Endodermal cell (in vitro differentiated cells): Measurements from ENCODE around the gene KRTAP5-4. TPM values are rescaled to one million over a fixed set of nuclear protein-coding genes. Genes with fewer than 3 reads are reported as not detected.

Experiments used
- DNase-seq: peaks from one replicate; pipeline ENCODE4 v3.0.0-alpha.2; 2017
- H3K27ac ChIP-seq: 2 replicates; pipeline ENCODE4 v1.5.1; 2013; ENCODE audit warnings: mild to moderate bottlenecking, low read depth, low read length, moderate library complexity
- H3K27me3 ChIP-seq: 2 replicates; pipeline ENCODE4 v1.6.1; 2013; ENCODE audit warnings: mild to moderate bottlenecking, low read length, moderate library complexity; ENCODE audit not compliant: insufficient read depth, control insufficient read depth, poor library complexity, severe bottlenecking
- H3K36me3 ChIP-seq: 2 replicates; pipeline ENCODE4 v1.7.0; 2013; ENCODE audit warnings: mild to moderate bottlenecking, low read length, moderate library complexity; ENCODE audit not compliant: control insufficient read depth, insufficient read depth
- H3K4me1 ChIP-seq: one replicate; pipeline ENCODE4 v1.7.0; 2013; ENCODE audit warnings: low read length; ENCODE audit not compliant: control insufficient read depth, insufficient read depth
- H3K4me3 ChIP-seq: 2 replicates; pipeline ENCODE4 v1.5.1; 2013; ENCODE audit warnings: mild to moderate bottlenecking, low read length, moderate library complexity
- H3K9ac ChIP-seq: 2 replicates; pipeline ENCODE4 v1.6.1; 2013; ENCODE audit warnings: mild to moderate bottlenecking, low read length, moderate library complexity; ENCODE audit not compliant: poor library complexity, severe bottlenecking; ENCODE audit errors: extremely low read depth
- H3K9me3 ChIP-seq: 2 replicates; pipeline ENCODE4 v1.6.1; 2013; ENCODE audit warnings: mild to moderate bottlenecking, low read length, moderate library complexity; ENCODE audit not compliant: control insufficient read depth
- H3K27ac Mint-ChIP-seq: 2 replicates; pipeline ENCODE4 v1.8.0; 2020; ENCODE audit warnings: mixed read lengths
- H3K27me3 Mint-ChIP-seq: 2 replicates; pipeline ENCODE4 v1.8.0; 2021; ENCODE audit warnings: mild to moderate bottlenecking, mixed read lengths; ENCODE audit not compliant: insufficient read depth
- H3K36me3 Mint-ChIP-seq: 2 replicates; pipeline ENCODE4 v1.8.0; 2020; ENCODE audit warnings: low read depth, mixed read lengths
- H3K4me1 Mint-ChIP-seq: 2 replicates; pipeline ENCODE4 v1.8.0; 2020; ENCODE audit warnings: mixed read lengths
- H3K4me3 Mint-ChIP-seq: 2 replicates; pipeline ENCODE4 v1.8.0; 2020; ENCODE audit warnings: mild to moderate bottlenecking, moderate library complexity, mixed read lengths
- H3K9me3 Mint-ChIP-seq: 2 replicates; pipeline ENCODE4 v1.8.0; 2020; ENCODE audit warnings: mild to moderate bottlenecking, mixed read lengths
- WGBS, 2 experiments: methylation state at CpG; one replicate each; pipeline versions ENCODE4 v1.1.5 to v1.1.7; 2013; ENCODE audit warnings: missing lambda C conversion rate in 2 of 2, mixed read lengths in 1 of 2; ENCODE audit not compliant: insufficient coverage in 1 of 2, insufficient read length in 1 of 2; 5-methylcytosine and 5-hydroxymethylcytosine counted together
- total RNA-seq, 2 donors: library from RNA; stranded (reverse); fragmentation: NEBNext Ultra II Directional in 1 of 2; extraction: Animal tissue kit (Norgen Biotek cat#: 25700) in 1 of 2; gene quantifications; 2 replicates in 1 of 2; 3 replicates in 1 of 2; pipeline ENCODE4 v1.2.1, GENCODE V29; 2021
- TF ChIP-seq, protein P1 (sequence below): fragments of 200-600 bp; sonication (generic); conservative IDR thresholded peaks from 2 replicates; pipeline ENCODE4 v1.5.0; 2021; ENCODE audit warnings: antibody characterized with exemption, mild to moderate bottlenecking

The KRTAP5-4 gene
- total RNA-seq, 2 donors from 2014 or later = not detected

DNA sequence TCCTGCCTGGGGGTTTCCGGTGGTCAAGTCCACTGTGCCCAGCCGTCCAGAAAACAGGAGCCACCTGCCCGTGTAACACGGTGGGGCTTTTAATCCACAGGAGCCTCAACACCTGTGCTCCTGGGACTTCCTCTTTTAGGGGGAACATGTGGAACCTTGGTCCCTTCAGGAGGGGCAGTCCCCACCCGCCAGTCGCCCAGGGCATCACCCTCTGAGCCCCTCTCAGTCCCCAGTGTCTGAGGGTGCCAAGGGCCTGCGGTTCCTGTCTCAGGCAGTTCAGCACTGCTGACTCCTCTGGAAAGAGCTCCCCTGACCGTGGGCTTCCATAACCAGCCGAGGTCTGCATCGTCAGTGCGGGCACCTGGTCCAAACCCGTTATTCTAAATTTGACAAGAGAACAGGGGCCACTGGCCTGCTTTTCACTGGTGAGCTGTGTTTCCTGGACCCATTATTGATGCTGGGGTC is 23.5 kb upstream of the KRTAP5-4 start:
- Histone ChIP-seq H3K9ac (no peak overlapping the region), H3K9me3 (no peaks in the 10 kb centered on the region), H3K36me3 (no peaks in the 10 kb centered on the region), H3K4me1 (no peaks in the 10 kb centered on the region), H3K27me3 (peaks cover 5% of the 10 kb centered on the region), H3K27ac (no peak overlapping the region), H3K4me3 (no peak overlapping the region)
- Mint-ChIP-seq H3K27me3 (peaks cover 23% of the 10 kb centered on the region), H3K9me3 (no peaks in the 10 kb centered on the region), H3K4me1 (no peaks in the 10 kb centered on the region), H3K36me3 (no peaks in the 10 kb centered on the region), H3K4me3 (no peak overlapping the region), H3K27ac (no peak overlapping the region)
- 90 to 92% methylated on average over 12 of the region's 12 CpGs for WGBS, 2 experiments
- DNase-seq = no peak
- TF ChIP-seq, protein P1, sequence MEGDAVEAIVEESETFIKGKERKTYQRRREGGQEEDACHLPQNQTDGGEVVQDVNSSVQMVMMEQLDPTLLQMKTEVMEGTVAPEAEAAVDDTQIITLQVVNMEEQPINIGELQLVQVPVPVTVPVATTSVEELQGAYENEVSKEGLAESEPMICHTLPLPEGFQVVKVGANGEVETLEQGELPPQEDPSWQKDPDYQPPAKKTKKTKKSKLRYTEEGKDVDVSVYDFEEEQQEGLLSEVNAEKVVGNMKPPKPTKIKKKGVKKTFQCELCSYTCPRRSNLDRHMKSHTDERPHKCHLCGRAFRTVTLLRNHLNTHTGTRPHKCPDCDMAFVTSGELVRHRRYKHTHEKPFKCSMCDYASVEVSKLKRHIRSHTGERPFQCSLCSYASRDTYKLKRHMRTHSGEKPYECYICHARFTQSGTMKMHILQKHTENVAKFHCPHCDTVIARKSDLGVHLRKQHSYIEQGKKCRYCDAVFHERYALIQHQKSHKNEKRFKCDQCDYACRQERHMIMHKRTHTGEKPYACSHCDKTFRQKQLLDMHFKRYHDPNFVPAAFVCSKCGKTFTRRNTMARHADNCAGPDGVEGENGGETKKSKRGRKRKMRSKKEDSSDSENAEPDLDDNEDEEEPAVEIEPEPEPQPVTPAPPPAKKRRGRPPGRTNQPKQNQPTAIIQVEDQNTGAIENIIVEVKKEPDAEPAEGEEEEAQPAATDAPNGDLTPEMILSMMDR = no peak

DNA sequence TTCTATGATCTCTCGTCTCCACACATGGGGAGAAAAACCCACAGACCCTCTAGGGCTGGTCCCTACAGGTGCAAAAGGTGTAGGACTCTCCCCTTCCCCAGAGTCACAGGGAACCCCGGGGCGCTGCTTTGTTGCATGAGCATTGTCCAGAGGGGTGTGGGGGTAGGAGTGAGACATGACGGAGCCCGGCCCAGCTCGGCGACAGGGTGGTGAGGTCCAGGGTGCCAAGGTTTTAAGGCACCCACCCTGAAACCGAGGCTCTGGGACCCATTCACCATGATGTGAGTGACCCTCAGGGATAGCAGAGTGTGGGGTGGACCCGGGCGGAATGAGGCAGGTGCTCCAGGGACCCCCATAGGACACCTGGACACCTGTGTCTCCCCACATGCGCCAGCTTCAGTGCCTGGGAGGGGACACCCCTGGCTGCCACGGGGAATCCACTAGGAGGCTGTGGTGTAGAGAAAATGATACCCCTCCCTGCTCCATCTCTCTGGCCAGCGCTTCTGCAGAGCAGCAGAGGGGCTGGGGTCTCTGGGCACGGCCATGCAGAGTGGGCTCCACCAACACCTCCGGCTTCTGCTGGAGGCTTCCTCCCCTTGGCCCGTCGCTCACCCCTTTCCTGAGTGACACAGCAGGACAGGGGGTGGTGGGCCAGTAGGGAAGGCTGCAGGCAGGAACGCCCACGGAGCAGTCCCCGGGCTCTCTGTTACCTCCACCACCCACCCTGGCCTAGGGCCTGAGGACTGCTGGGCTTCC is 22.8 kb upstream of the KRTAP5-4 start:
- H3K27me3 ChIP-seq = peaks cover 5% of the 10 kb centered on the region
- H3K4me1 ChIP-seq = no peaks in the 10 kb centered on the region
- H3K36me3 Mint-ChIP-seq = no peaks in the 10 kb centered on the region
- WGBS, 2 experiments = 87 to 91% methylated on average over 7 to 20 of the region's 20 CpGs
- no peak overlapping the region for H3K9ac ChIP-seq
- DNase-seq = no peak
- H3K27ac ChIP-seq = no peak overlapping the region
- H3K27me3 Mint-ChIP-seq = peaks cover 26% of the 10 kb centered on the region
- H3K4me1 Mint-ChIP-seq = no peaks in the 10 kb centered on the region
- TF ChIP-seq, protein P1 = no peak
- H3K9me3 Mint-ChIP-seq = no peaks in the 10 kb centered on the region
- no peaks in the 10 kb centered on the region for H3K36me3 ChIP-seq
- no peak overlapping the region for H3K4me3 Mint-ChIP-seq
- H3K9me3 ChIP-seq = no peaks in the 10 kb centered on the region
- no peak overlapping the region for H3K4me3 ChIP-seq
- H3K27ac Mint-ChIP-seq = no peak overlapping the region

DNA sequence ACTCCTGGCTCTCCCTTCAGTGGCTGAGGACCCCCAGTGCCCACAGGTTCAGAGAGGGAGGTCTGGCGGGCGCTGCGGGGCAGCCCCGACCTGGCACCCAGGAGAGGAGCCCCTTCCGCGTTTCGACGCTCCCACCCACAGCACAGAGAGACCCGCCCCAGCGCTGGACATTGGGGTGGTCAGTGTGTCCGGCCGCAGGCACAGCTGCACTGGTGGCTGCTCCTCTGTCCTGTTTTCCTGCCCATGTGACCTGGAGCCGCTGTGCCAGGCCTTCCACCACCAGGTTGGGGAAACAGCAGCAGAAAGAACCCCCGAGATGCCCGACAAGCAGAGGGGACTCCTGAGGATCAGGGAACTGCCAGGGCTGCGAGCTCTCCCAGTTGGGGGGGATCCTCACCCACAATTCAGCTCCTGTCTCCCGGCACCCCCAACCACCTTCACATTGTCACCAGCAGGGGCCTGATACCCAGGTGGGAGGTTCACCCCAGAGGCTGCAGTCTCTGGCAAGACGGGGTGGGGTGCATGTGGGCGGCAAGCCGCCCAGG is 21.3 kb upstream of the KRTAP5-4 start:
- peaks cover 5% of the 10 kb centered on the region for H3K27me3 ChIP-seq
- DNase-seq = no peak
- H3K27me3 Mint-ChIP-seq = peaks cover 26% of the 10 kb centered on the region
- no peak overlapping the region for H3K27ac ChIP-seq
- no peaks in the 10 kb centered on the region for H3K36me3 ChIP-seq
- H3K4me1 ChIP-seq = no peaks in the 10 kb centered on the region
- no peak overlapping the region for H3K9ac ChIP-seq
- H3K36me3 Mint-ChIP-seq = no peaks in the 10 kb centered on the region
- H3K27ac Mint-ChIP-seq = no peak overlapping the region
- H3K4me3 Mint-ChIP-seq = no peak overlapping the region
- H3K4me3 ChIP-seq = no peak overlapping the region
- 91 to 100% methylated on average over 7 to 20 of the region's 20 CpGs for WGBS, 2 experiments
- no peaks in the 10 kb centered on the region for H3K9me3 Mint-ChIP-seq
- H3K4me1 Mint-ChIP-seq = no peaks in the 10 kb centered on the region
- TF ChIP-seq, protein P1 = peak; percentile 11
- no peaks in the 10 kb centered on the region for H3K9me3 ChIP-seq
